GM12864 (cell line): Measurements from ENCODE around the gene TMEM8B.

Experiments
- DNase-seq: peaks from one replicate; pipeline ENCODE4 v3.0.0-alpha.2; 2011; ENCODE audit warnings: low read depth
- H3K4me3 ChIP-seq: 2 replicates; pipeline ENCODE4 v1.5.1; 2011; ENCODE audit warnings: mild to moderate bottlenecking, low read depth, low read length, control low read depth
- TF ChIP-seq, protein P1 (sequence below): IDR thresholded peaks from 2 replicates; pipeline ENCODE4 v1.5.1; 2011; ENCODE audit warnings: low read depth, mild to moderate bottlenecking, moderate library complexity, low read length, control low read depth, inconsistent platforms; ENCODE audit errors: missing control alignments

The TMEM8B gene

GRCh38 chr9:35899021-35899420 lies 70.0 kb downstream of the TMEM8B start:
- TF ChIP-seq, protein P1, sequence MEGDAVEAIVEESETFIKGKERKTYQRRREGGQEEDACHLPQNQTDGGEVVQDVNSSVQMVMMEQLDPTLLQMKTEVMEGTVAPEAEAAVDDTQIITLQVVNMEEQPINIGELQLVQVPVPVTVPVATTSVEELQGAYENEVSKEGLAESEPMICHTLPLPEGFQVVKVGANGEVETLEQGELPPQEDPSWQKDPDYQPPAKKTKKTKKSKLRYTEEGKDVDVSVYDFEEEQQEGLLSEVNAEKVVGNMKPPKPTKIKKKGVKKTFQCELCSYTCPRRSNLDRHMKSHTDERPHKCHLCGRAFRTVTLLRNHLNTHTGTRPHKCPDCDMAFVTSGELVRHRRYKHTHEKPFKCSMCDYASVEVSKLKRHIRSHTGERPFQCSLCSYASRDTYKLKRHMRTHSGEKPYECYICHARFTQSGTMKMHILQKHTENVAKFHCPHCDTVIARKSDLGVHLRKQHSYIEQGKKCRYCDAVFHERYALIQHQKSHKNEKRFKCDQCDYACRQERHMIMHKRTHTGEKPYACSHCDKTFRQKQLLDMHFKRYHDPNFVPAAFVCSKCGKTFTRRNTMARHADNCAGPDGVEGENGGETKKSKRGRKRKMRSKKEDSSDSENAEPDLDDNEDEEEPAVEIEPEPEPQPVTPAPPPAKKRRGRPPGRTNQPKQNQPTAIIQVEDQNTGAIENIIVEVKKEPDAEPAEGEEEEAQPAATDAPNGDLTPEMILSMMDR: no peak
- no peak for DNase-seq
- no peak overlapping the region for H3K4me3 ChIP-seq

GRCh38 chr9:35903049-35903448 lies 74.0 kb downstream of the TMEM8B start:
- DNase-seq: peak; percentile 24
- TF ChIP-seq, protein P1: peak; percentile 61
- H3K4me3 ChIP-seq: no peak overlapping the region

DNA sequence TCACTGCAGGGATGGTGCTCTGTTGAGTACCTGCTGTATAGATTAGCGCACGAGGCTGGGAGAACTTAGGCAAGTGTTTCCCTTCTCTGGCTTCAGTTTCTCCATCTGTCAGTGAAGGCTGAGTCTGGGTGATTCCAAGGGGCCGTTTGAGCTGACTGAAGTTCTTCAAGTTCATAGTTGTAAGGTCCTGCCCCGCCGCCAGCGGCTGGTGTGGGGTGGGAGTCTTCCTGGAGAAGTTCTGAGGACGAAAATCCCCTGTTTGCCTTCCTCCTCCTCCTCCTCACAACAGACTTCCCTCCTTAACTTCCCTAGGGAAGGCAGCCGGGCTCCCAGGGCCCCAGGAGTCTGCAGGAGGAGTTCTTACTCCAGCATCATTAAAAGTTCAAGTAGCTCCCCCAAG lies 75.3 kb downstream of the TMEM8B start:
- H3K4me3 ChIP-seq: no peak overlapping the region
- no peak for DNase-seq

GRCh38 chr9:35905051-35905781 lies 76.2 kb downstream of the TMEM8B start:
- DNase-seq: no peak
- TF ChIP-seq, protein P1: no peak
- no peak overlapping the region for H3K4me3 ChIP-seq

More for the DNA sequence above, 75.3 kb downstream of the TMEM8B start:
- TF ChIP-seq, protein P1: no peak

- DNase-seq: no peak
- TF ChIP-seq, protein P1: no peak
- H3K4me3 ChIP-seq: no peak within 1 kb of the TSS
Measured at GRCh38 chr9:35905912-35906679, 77.1 kb downstream of the TMEM8B start, which contains the start of gene HRCT1. Gene HRCT1 (plus strand): TSS chr9:35906202. CDS start chr9:35906288, 86 bp downstream.

DNA sequence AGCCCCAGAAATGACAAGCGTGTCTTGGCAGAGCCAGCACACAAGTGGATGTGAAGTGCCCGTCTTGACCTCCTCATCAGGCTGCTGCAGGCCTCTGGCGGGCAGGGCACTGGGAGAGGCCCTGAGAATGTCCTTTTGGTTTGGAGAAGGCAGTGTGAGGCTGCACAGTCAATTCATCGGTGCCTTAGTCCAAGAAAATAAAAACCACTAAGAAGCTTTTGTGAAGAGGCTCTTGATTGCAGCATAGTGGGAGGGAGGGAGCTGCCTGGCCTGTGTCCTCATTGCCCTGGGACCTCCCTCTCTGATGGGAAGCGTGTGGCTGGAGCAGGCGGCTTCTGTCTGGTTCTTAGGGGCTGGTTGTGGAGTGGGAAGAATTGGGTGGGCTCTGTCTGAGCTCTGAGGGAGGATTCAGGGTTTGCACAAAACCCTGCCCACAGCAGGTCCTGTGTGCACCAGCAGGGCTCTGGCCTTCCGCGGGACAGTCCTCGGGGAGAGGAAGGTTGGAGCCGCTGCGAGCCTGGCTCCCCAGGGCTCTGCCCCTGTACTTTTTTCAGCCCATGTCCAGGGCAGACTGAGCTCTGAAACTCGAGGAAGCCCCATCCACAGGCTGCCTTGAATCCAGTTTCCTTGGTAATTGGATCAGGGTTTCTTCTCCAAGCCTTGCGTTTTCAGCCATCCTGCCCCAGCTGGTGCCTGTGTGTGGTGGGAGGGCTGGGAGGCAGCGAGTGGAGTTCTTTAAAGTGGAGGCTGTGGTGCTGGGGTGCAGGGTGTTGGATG lies 78.1 kb downstream of the TMEM8B start:
- TF ChIP-seq, protein P1: no peak
- DNase-seq: no peak
- no peak overlapping the region for H3K4me3 ChIP-seq
